Measurements from ENCODE around the gene ZNF280C.

ZNF280C gene

DNA sequence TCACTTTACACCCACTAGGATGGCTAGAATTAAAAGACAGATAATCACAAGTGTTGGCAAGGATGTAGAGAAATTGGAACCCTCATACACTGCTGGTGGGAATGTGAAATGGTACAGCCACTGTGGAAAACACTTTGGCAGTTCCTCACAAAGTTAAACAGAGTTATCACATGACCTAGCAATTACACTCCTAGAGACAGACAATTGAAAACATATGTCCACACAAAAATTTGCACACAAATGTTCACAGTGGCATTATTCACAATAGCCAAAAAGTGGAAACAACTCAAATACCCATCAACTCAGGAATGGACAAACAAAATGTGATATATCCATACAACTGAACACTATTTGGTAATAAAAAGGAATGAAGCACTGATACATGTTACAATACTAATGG lies 5.7 kb downstream of the ZNF280C start:
- TF ChIP-seq, protein P1, sequence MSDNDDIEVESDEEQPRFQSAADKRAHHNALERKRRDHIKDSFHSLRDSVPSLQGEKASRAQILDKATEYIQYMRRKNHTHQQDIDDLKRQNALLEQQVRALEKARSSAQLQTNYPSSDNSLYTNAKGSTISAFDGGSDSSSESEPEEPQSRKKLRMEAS (IDR thresholded peaks at IDR 0.05; ENCODE audit: low read depth, low read length), result no peak
- TF ChIP-seq MYC (IDR thresholded peaks at IDR 0.05; ENCODE audit: low read depth, low read length), result no peak
- no peak for TF ChIP-seq CTCF (IDR thresholded peaks at IDR 0.05; ENCODE audit: low read depth, low read length)
- TF ChIP-seq POLR2A (IDR thresholded peaks at IDR 0.05; ENCODE audit: extremely low read depth, insufficient read length), result no peak
- no peak for DNase-seq (ENCODE audit: low read depth)
- no peak overlapping the region for H3K4me3 ChIP-seq (ENCODE audit: low read depth, low read length)

DNA sequence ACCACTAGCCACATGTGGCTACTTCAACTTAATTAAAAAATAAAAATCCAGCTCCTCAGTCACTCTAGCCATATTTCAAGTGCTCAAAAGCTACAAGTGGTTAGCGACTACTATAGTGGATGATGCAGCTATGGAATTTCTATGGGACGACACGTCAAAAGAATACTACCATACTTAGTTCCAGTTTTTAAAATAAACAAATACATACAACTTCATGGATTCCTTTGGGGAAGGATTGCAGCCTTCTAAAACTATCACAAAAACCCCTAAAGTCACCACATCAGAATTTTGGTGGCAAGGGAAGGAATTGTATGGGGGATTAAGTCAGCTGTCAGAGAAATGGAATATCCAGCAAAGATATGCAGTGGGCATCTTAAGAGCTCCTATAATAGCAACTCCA lies 6.5 kb downstream of the ZNF280C start:
- DNase-seq (ENCODE audit: low read depth), result no peak
- no peak overlapping the region for H3K4me3 ChIP-seq (ENCODE audit: low read depth, low read length)
- no peak for TF ChIP-seq MYC (IDR thresholded peaks at IDR 0.05; ENCODE audit: low read depth, low read length)
- TF ChIP-seq, protein P1 (IDR thresholded peaks at IDR 0.05; ENCODE audit: low read depth, low read length), result no peak
- TF ChIP-seq CTCF (IDR thresholded peaks at IDR 0.05; ENCODE audit: low read depth, low read length), result no peak
- TF ChIP-seq POLR2A (IDR thresholded peaks at IDR 0.05; ENCODE audit: extremely low read depth, insufficient read length), result no peak

GRCh38 chrX:130261296-130261893 lies 7.3 kb downstream of the ZNF280C start:
- TF ChIP-seq, protein P1 (IDR thresholded peaks at IDR 0.05; ENCODE audit: low read depth, low read length), result no peak
- TF ChIP-seq POLR2A (IDR thresholded peaks at IDR 0.05; ENCODE audit: extremely low read depth, insufficient read length), result no peak
- no peak overlapping the region for H3K4me3 ChIP-seq (ENCODE audit: low read depth, low read length)
- DNase-seq (ENCODE audit: low read depth), result no peak

- TF ChIP-seq MYC (IDR thresholded peaks at IDR 0.05; ENCODE audit: low read depth, low read length), result no peak
- TF ChIP-seq POLR2A (IDR thresholded peaks at IDR 0.05; ENCODE audit: extremely low read depth, insufficient read length), result no peak
- TF ChIP-seq, protein P1 (IDR thresholded peaks at IDR 0.05; ENCODE audit: low read depth, low read length), result no peak
- no peak for TF ChIP-seq CTCF (IDR thresholded peaks at IDR 0.05; ENCODE audit: low read depth, low read length)
- no peak for DNase-seq (ENCODE audit: low read depth)
- H3K4me3 ChIP-seq (ENCODE audit: low read depth, low read length), result no peak overlapping the region
Observed at GRCh38 chrX:130260316-130260715, 8.4 kb downstream of the ZNF280C start.

DNA sequence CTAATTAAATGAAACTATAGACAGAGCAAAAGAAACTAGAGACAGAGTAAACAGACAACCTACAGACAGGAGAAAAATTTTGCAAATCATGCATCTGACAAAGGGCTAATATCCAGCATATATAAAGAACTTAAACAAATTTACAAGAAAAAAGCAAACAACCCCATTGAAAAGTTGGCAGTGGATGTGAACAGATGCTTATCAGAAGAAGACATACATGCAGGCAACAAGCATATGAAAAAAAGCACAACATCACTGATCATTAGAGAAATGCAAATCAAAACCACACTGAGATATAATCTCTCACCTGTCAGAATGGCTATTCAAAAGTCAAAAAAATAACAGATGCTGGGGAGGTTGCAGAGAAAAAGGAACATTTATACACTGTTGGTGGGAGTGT lies 14.8 kb downstream of the ZNF280C start:
- DNase-seq (ENCODE audit: low read depth), result no peak
- H3K4me3 ChIP-seq (ENCODE audit: low read depth, low read length), result no peak overlapping the region
- TF ChIP-seq, protein P1 (IDR thresholded peaks at IDR 0.05; ENCODE audit: low read depth, low read length), result no peak
- TF ChIP-seq CTCF (IDR thresholded peaks at IDR 0.05; ENCODE audit: low read depth, low read length) (no peak), MYC (IDR thresholded peaks at IDR 0.05; ENCODE audit: low read depth, low read length) (no peak), POLR2A (IDR thresholded peaks at IDR 0.05; ENCODE audit: extremely low read depth, insufficient read length) (no peak)

- no peak for TF ChIP-seq CTCF (IDR thresholded peaks at IDR 0.05; ENCODE audit: low read depth, low read length)
- TF ChIP-seq, protein P1 (IDR thresholded peaks at IDR 0.05; ENCODE audit: low read depth, low read length), result no peak
- TF ChIP-seq MYC (IDR thresholded peaks at IDR 0.05; ENCODE audit: low read depth, low read length), result no peak
- H3K4me3 ChIP-seq (ENCODE audit: low read depth, low read length), result no peak overlapping the region
Observed at GRCh38 chrX:130251671-130252070, 17.0 kb downstream of the ZNF280C start.

More at GRCh38 chrX:130251671-130252070, 17.0 kb downstream of the ZNF280C start:
- no peak for DNase-seq (ENCODE audit: low read depth)

Data from NB4 (cell line).